Thyroid gland (tissue), 4 donors: Measurements from ENCODE around the gene DLK2.

Source experiments
- CTCF ChIP-seq, 6 experiments: fragments of 200-600 bp in 3 of 6; fragments of 450-650 bp in 3 of 6; sonication (generic) in 3 of 6; IDR thresholded peaks; one replicate each; pipeline ENCODE4 v1.5.1; 2016 to 2019; ENCODE audit warnings: antibody characterized with exemption in 6 of 6, mild to moderate bottlenecking in 2 of 6, inconsistent platforms in 1 of 6, moderate library complexity in 1 of 6
- POLR2A ChIP-seq, 2 donors: fragments of 450-650 bp; IDR thresholded peaks; one replicate each; pipeline ENCODE4 v1.6.1; 2017; ENCODE audit warnings: antibody characterized with exemption in 2 of 2, mild to moderate bottlenecking in 2 of 2, moderate library complexity in 1 of 2

DNA sequence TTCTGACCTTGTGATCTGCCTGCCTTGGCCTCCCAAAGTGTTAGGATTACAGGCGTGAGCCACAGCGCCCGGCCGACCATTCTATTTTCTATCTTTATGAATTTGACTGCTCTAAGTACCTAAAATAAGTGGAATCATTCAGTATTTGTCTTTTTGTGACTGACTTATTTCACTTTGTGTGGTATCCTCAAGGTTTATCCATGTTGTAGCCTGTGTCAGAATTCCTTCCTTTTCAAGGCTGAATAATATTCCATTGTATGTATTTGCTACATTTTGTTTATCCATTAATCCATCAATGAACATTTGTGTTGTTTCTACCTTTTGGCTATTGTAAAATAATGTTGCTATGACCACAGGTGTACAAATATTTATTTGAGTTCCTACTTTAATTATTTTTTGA lies 17.2 kb upstream of the DLK2 start:
- TF ChIP-seq CTCF (IDR thresholded peaks at IDR 0.05) (no peak), POLR2A (IDR thresholded peaks at IDR 0.05) (no peak)
